GM12873 (cell line): ENCODE data around the gene MYO1D.

Experiments used
- CTCF ChIP-seq: IDR thresholded peaks from 2 replicates; pipeline ENCODE4 v1.5.1; 2012; ENCODE audit warnings: low read depth, mild to moderate bottlenecking, moderate library complexity, low read length, control low read depth; ENCODE audit not compliant: insufficient read depth; ENCODE audit errors: missing control alignments

Gene MYO1D

DNA sequence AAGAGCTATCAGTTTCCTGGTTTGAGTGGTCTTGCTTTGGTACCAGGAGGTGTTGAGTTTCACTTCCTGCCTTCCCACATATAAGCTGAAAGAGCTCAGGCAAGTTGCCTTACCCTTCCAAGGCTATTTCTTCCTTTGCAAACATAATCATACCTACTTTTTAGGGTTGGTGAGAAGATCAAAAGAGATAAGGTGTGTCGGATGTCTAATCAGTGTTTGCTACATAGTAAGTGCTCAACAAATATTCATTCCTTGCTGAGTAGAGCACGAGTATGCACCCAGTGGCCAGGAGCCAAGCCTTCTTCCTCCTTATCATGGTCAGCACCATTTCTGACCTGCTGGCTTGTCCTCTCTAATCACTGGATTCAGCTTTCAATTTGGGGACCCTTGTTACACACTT lies 38.3 kb upstream of the MYO1D start:
- no peak for TF ChIP-seq CTCF

- no peak for TF ChIP-seq CTCF
Observed at GRCh38 chr17:32914181-32914580, 37.3 kb upstream of the MYO1D start.

GRCh38 chr17:32913593-32913992 lies 36.7 kb upstream of the MYO1D start:
- no peak for TF ChIP-seq CTCF

DNA sequence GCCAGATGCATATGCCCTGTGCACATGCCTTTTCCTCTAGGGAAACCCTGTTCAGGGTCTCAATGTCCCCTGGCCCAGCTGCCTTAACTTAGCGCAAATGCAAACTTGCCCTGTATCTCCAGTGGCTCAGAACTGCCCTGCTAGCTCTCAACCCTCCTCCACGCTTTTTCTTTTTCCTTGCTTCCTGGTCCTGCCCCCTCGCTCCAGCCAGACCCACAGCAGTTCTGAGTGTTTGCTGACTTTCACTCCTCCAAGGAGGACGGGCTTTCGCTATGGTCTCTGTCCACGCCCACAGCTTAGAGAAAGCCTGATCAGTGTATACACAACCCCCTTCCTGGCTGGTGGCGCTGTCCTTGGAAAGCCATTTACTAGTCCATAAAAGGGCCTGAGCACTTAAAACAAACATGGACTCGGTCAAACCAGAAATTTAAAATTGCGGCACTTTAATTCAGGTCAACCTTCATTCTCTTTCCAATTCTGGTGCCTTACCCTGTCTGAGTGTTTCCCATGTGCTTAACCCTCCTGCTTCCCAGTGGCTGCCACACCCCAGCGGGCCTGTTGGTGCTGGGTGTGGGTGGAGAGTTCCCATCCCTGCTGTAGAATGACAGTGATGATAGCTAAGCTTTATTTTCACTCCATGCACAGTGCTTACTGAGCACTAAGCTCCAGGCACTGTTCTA lies 35.4 kb upstream of the MYO1D start:
- no peak for TF ChIP-seq CTCF

GRCh38 chr17:32910769-32911168 lies 33.8 kb upstream of the MYO1D start:
- TF ChIP-seq CTCF: no peak

DNA sequence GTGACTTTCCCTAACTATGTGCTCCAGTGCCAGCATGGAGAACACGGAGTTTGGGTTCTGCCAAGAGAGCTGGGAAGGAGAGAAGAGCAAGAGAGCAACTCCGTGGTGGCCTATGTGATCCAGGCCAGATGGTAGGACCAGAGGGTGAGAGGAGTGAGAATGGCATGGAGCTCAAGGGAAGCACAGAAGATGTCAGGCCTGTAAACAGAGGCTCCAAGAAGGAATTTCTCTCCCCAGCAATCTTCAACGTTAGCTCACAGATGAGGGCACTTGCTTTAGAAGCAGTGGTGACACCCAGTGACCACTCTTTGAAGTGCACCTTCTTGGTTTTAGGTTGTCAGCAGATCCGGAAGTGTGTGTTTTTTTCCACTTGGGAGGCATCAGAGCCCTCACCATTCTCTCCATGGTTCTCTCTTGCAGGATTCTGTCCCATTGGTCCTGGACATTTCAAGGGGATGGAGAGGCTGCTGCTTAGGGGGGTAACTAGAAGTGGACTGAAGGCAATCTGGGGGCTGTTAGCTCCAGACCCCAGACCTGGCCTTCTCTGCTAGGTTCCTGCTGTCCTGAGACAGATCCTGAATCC lies 33.0 kb upstream of the MYO1D start:
- TF ChIP-seq CTCF: peak; percentile 90

- TF ChIP-seq CTCF: no peak
Observed at GRCh38 chr17:32907583-32907982, 30.7 kb upstream of the MYO1D start.
